Measurements from ENCODE around the gene MRPL20. TPM values are rescaled to one million over a fixed set of nuclear protein-coding genes. Genes with fewer than 3 reads are reported as not detected.

The MRPL20 gene
- total RNA-seq, 1 experiment from 2014 or later = 90.8 TPM

DNA sequence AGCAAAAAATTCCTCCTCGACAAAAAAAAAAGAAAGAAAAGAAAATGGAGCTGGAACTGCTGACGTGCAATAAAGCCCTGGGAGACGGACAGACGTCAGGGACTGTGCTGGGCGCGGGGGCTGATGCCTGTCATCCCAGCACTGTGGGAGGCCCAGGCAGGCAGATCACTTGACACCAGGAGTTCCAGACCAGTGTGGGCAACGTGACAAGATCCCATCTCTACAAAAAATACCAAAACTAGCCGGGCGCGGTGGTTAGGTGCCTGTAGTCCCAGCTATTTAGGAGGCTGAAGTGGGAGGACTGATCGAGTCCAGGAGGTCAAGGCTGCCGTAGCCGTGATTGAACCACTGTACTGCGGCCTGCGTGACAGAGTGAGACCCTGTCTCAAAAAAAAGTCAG, 17.6 kb upstream of the MRPL20 start:
- Histone ChIP-seq H3K9me2 (ENCODE audit: insufficient read depth) (no peaks in the 10 kb centered on the region), H3K27ac (no peak overlapping the region), H2AFZ (no peak overlapping the region), H3K4me2 (no peak overlapping the region), H3K27me3 (ENCODE audit: insufficient read depth, low read depth) (no peaks in the 10 kb centered on the region), H3K4me3 (no peak overlapping the region), H4K20me1 (ENCODE audit: insufficient read depth) (no peaks in the 10 kb centered on the region), H3K36me3 (ENCODE audit: low read depth) (no peaks in the 10 kb centered on the region), H3F3A (ENCODE audit: insufficient read depth, low read depth) (peaks cover 9% of the 10 kb centered on the region; the same call in 1 of the 2 replicates), H3K79me2 (ENCODE audit: low read depth) (no peaks in the 10 kb centered on the region), H3K9me3 (ENCODE audit: insufficient read depth, low read depth) (no peaks in the 10 kb centered on the region), H3K4me1 (replicated peaks; ENCODE audit: insufficient read depth) (peaks cover 19% of the 10 kb centered on the region)
- DNase-seq = no peak
- POLR2A ChIA-PET (ENCODE audit: unreplicated experiment) = interaction anchor here (0.6 kb wide), 1 partner anchor 46 kb away, joined by 4 read pairs; no protein-coding TSS in a partner anchor
- intact Hi-C loops (cut with micrococcal nuclease; ENCODE audit: unreplicated experiment) = no loop called here
- TF ChIP-seq, protein P1, sequence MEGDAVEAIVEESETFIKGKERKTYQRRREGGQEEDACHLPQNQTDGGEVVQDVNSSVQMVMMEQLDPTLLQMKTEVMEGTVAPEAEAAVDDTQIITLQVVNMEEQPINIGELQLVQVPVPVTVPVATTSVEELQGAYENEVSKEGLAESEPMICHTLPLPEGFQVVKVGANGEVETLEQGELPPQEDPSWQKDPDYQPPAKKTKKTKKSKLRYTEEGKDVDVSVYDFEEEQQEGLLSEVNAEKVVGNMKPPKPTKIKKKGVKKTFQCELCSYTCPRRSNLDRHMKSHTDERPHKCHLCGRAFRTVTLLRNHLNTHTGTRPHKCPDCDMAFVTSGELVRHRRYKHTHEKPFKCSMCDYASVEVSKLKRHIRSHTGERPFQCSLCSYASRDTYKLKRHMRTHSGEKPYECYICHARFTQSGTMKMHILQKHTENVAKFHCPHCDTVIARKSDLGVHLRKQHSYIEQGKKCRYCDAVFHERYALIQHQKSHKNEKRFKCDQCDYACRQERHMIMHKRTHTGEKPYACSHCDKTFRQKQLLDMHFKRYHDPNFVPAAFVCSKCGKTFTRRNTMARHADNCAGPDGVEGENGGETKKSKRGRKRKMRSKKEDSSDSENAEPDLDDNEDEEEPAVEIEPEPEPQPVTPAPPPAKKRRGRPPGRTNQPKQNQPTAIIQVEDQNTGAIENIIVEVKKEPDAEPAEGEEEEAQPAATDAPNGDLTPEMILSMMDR (conservative IDR thresholded peaks at IDR 0.05) = no peak
- TF ChIP-seq EZH2 (IDR thresholded peaks at IDR 0.05; ENCODE audit: low read depth) = no peak
- BruUV-seq (replicated peaks) = no TSS peak
- CTCF ChIA-PET = no interaction called here

DNA sequence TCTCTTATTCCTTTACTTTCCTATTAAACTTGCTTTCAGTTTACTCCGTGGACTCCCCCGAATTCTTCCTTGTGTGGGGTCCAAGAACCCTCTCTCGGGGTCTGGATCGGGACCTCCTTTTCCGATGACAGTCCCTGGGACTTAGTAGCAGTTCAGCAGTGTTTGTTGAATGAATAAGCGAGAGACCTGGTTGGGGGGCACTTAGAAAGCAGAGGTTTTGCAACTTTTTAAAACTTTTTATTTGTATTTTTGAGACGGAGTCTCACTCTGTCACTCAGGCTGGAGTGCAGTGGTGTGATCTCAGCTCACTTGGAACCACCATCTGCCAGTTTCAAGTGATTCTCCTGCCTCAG, 16.1 kb upstream of the MRPL20 start:
- Histone ChIP-seq H2AFZ (no peak overlapping the region), H3K4me2 (peak overlapping the region; percentile 68; the same call in 1 of the 2 replicates), H3K27me3 (ENCODE audit: insufficient read depth, low read depth) (no peaks in the 10 kb centered on the region), H3K4me3 (no peak overlapping the region), H3K36me3 (ENCODE audit: low read depth) (no peaks in the 10 kb centered on the region), H3K9me2 (ENCODE audit: insufficient read depth) (no peaks in the 10 kb centered on the region), H3K27ac (no peak overlapping the region), H3K79me2 (ENCODE audit: low read depth) (no peaks in the 10 kb centered on the region), H3K4me1 (replicated peaks; ENCODE audit: insufficient read depth) (peaks cover 18% of the 10 kb centered on the region), H3K9me3 (ENCODE audit: insufficient read depth, low read depth) (no peaks in the 10 kb centered on the region), H3F3A (ENCODE audit: insufficient read depth, low read depth) (peaks cover 8% of the 10 kb centered on the region; the same call in 1 of the 2 replicates), H4K20me1 (ENCODE audit: insufficient read depth) (no peaks in the 10 kb centered on the region)
- CTCF ChIA-PET = no interaction called here
- TF ChIP-seq EZH2 (IDR thresholded peaks at IDR 0.05; ENCODE audit: low read depth) = no peak
- TF ChIP-seq, protein P1 (conservative IDR thresholded peaks at IDR 0.05) = no peak
- no TSS peak for BruUV-seq (replicated peaks)
- DNase-seq = no peak
- intact Hi-C loops (cut with micrococcal nuclease; ENCODE audit: unreplicated experiment) = no loop called here
- POLR2A ChIA-PET (ENCODE audit: unreplicated experiment) = no interaction called here

DNA sequence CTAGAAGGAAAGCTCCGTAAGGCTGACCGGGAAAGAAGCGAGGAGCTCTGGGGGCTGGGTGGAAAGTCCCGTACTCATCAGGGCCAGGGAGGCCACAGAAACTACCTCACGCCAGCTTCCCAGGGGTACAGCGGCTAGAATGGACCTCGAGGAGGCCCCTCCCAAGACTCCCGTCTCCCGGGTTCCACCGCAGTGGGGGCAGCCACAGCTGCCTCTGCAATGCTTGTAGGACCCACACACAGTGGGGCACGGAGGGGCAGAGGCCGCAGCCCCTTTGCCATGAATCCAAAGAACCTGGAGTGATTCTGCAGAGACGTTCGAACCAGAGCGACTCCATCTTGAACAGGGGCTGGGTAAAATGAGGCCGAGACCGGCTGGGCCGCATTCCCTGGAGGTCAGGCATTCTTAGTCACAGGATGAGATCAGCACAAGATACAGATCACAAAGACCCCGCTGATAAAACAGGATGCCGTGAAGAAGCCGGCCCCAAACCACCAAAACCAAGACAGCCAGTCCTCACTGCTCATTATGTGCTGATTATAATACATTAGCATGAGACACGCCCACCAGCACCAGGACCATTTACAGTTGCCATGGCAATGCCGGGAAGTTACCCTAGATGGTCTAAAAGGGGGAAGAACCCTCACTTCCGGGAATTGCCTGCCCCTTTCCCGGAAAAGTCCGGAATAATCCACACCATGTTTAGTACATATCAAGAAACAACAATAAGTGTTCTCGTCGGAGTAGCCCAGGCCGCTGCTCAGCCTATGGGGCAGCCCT, 15.6 kb upstream of the MRPL20 start:
- Histone ChIP-seq H3F3A (ENCODE audit: insufficient read depth, low read depth) (peaks cover 8% of the 10 kb centered on the region; the same call in 1 of the 2 replicates), H3K4me2 (peak overlapping the region; percentile 68), H3K4me1 (replicated peaks; ENCODE audit: insufficient read depth) (peaks cover 18% of the 10 kb centered on the region), H3K36me3 (ENCODE audit: low read depth) (no peaks in the 10 kb centered on the region), H3K9me2 (ENCODE audit: insufficient read depth) (no peaks in the 10 kb centered on the region), H3K79me2 (ENCODE audit: low read depth) (no peaks in the 10 kb centered on the region), H3K27me3 (ENCODE audit: insufficient read depth, low read depth) (no peaks in the 10 kb centered on the region), H3K4me3 (no peak overlapping the region), H4K20me1 (ENCODE audit: insufficient read depth) (no peaks in the 10 kb centered on the region), H3K27ac (peak overlapping the region; percentile 30), H2AFZ (peak overlapping the region; percentile 72; the same call in 1 of the 2 replicates), H3K9me3 (ENCODE audit: insufficient read depth, low read depth) (no peaks in the 10 kb centered on the region)
- TF ChIP-seq, protein P1 (conservative IDR thresholded peaks at IDR 0.05) = no peak
- no peak for TF ChIP-seq EZH2 (IDR thresholded peaks at IDR 0.05; ENCODE audit: low read depth)
- DNase-seq = peak; percentile 74 to 78
- ChIA-PET POLR2A (ENCODE audit: unreplicated experiment) (interaction anchor here (0.5 kb wide), 1 partner anchor 64 kb away, joined by 3 read pairs; no protein-coding TSS in a partner anchor), CTCF (interaction anchor here (0.7 kb wide), 1 partner anchor 24 kb away, joined by 3 read pairs; no protein-coding TSS in a partner anchor)
- TSS peak; percentile 39 for BruUV-seq (replicated peaks)
- intact Hi-C loops (cut with micrococcal nuclease; ENCODE audit: unreplicated experiment) = loop anchor here (1.0 kb wide), 1 partner anchor 10 kb away; no protein-coding TSS in a partner anchor

Data from PC-9 (cell line).